Neural crest cell (in vitro differentiated cells): ENCODE results near the gene GPR135. TPM values are rescaled to one million over a fixed set of nuclear protein-coding genes. Genes with fewer than 3 reads are reported as not detected.

ENCODE experiments used
- DNase-seq: peaks from one replicate; pipeline ENCODE4 v3.0.0; 2021; ENCODE audit warnings: low read depth, mixed read lengths, low spot score
- H3K27ac Mint-ChIP-seq: one replicate; pipeline ENCODE4 v1.8.0; 2021; ENCODE audit warnings: mild to moderate bottlenecking, mixed read lengths; ENCODE audit not compliant: unreplicated experiment
- H3K27me3 Mint-ChIP-seq: 2 replicates; pipeline ENCODE4 v1.8.0; 2021; ENCODE audit warnings: low read depth, mild to moderate bottlenecking, mixed read lengths
- H3K36me3 Mint-ChIP-seq: 2 replicates; pipeline ENCODE4 v1.8.0; 2021; ENCODE audit warnings: low read depth, mild to moderate bottlenecking, mixed read lengths
- H3K4me1 Mint-ChIP-seq: 2 replicates; pipeline ENCODE4 v1.8.0; 2021; ENCODE audit warnings: mixed read lengths
- H3K4me3 Mint-ChIP-seq: one replicate; pipeline ENCODE4 v1.8.0; 2021; ENCODE audit warnings: mild to moderate bottlenecking, mixed read lengths
- H3K9me3 Mint-ChIP-seq: 2 replicates; pipeline ENCODE4 v1.8.0; 2021; ENCODE audit warnings: mixed read lengths
- total RNA-seq: library from RNA; stranded (reverse); gene quantifications from 2 replicates; pipeline ENCODE4 v1.2.1, GENCODE V29; 2021
- TF ChIP-seq, protein P1 (sequence below): fragments of 200-600 bp; sonication (generic); conservative IDR thresholded peaks from 2 replicates; pipeline ENCODE4 v1.5.0; 2021; ENCODE audit warnings: antibody characterized with exemption, mild to moderate bottlenecking

Gene GPR135
- total RNA-seq, 1 donor from 2014 or later, result 3.5 TPM

- H3K4me3 Mint-ChIP-seq, result no peak overlapping the region
- no peaks in the 10 kb centered on the region for H3K36me3 Mint-ChIP-seq
- H3K27ac Mint-ChIP-seq, result no peak overlapping the region
- H3K9me3 Mint-ChIP-seq, result no peaks in the 10 kb centered on the region
- H3K4me1 Mint-ChIP-seq, result peaks cover 8% of the 10 kb centered on the region
- no peak for DNase-seq
- H3K27me3 Mint-ChIP-seq, result no peaks in the 10 kb centered on the region
- TF ChIP-seq, protein P1, sequence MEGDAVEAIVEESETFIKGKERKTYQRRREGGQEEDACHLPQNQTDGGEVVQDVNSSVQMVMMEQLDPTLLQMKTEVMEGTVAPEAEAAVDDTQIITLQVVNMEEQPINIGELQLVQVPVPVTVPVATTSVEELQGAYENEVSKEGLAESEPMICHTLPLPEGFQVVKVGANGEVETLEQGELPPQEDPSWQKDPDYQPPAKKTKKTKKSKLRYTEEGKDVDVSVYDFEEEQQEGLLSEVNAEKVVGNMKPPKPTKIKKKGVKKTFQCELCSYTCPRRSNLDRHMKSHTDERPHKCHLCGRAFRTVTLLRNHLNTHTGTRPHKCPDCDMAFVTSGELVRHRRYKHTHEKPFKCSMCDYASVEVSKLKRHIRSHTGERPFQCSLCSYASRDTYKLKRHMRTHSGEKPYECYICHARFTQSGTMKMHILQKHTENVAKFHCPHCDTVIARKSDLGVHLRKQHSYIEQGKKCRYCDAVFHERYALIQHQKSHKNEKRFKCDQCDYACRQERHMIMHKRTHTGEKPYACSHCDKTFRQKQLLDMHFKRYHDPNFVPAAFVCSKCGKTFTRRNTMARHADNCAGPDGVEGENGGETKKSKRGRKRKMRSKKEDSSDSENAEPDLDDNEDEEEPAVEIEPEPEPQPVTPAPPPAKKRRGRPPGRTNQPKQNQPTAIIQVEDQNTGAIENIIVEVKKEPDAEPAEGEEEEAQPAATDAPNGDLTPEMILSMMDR, result no peak
These were observed 10.5 kb upstream of the GPR135 start for GRCh38 chr14:59475709-59476108.

- no peaks in the 10 kb centered on the region for H3K27me3 Mint-ChIP-seq
- no peak overlapping the region for H3K4me3 Mint-ChIP-seq
- no peak for DNase-seq
- no peaks in the 10 kb centered on the region for H3K4me1 Mint-ChIP-seq
- TF ChIP-seq, protein P1, result no peak
- no peak overlapping the region for H3K27ac Mint-ChIP-seq
- H3K36me3 Mint-ChIP-seq, result no peaks in the 10 kb centered on the region
- no peaks in the 10 kb centered on the region for H3K9me3 Mint-ChIP-seq
These were observed 9.0 kb upstream of the GPR135 start for GRCh38 chr14:59474172-59474571.

GRCh38 chr14:59464486-59465315, 479 bp downstream of the GPR135 start:
- H3K4me3 Mint-ChIP-seq, result peak overlapping the region; percentile 86
- peaks cover 8% of the 10 kb centered on the region for H3K4me1 Mint-ChIP-seq
- H3K27me3 Mint-ChIP-seq, result peaks cover 2% of the 10 kb centered on the region
- no peak overlapping the region for H3K27ac Mint-ChIP-seq
- TF ChIP-seq, protein P1, result no peak
- H3K36me3 Mint-ChIP-seq, result peaks cover 8% of the 10 kb centered on the region
- no peaks in the 10 kb centered on the region for H3K9me3 Mint-ChIP-seq
- peak; percentile 43 for DNase-seq

DNA sequence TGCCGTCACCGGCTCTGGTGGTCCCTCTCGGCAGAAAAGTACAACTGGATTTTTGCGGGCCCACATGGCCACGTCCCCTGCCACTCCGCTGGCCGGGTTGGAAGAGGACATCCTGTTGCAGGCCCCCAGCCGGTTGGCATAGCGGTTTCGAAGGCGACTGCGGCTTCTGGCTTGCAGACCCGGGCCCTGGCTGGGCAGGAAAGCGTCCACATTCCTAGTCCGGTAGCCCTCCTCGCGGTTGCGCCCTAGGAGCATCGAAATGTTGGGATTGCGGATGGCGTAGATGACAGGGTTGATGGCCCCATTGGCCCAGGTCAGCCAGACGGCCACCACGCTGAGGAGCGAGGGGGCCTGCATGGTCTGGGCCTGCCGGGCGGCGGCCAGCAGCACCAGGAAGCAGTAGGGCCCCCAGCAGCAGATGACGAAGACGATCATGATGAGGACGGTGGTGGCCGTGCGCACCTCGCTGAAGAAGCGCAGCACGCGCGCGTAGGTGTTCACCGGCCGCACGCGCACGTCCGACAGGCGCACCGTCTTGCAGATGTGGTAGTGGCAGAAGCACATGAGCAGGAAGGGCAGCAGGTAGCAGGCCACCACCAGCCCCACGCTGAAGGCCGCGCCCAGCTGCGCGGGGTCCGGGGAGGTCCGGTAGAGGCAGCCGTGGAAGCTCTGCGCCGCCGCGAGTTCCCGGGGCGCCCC, 1.2 kb downstream of the GPR135 start:
- peak overlapping the region; percentile 86 for H3K4me3 Mint-ChIP-seq
- TF ChIP-seq, protein P1, result no peak
- peaks cover 8% of the 10 kb centered on the region for H3K36me3 Mint-ChIP-seq
- H3K9me3 Mint-ChIP-seq, result no peaks in the 10 kb centered on the region
- peak overlapping the region; percentile 24 for H3K27ac Mint-ChIP-seq
- no peak for DNase-seq
- H3K4me1 Mint-ChIP-seq, result peaks cover 8% of the 10 kb centered on the region
- peaks cover 2% of the 10 kb centered on the region for H3K27me3 Mint-ChIP-seq

- peaks cover 8% of the 10 kb centered on the region for H3K4me1 Mint-ChIP-seq
- no peak overlapping the region for H3K27ac Mint-ChIP-seq
- TF ChIP-seq, protein P1, result no peak
- peaks cover 18% of the 10 kb centered on the region for H3K36me3 Mint-ChIP-seq
- DNase-seq, result no peak
- H3K4me3 Mint-ChIP-seq, result no peak overlapping the region
- no peaks in the 10 kb centered on the region for H3K9me3 Mint-ChIP-seq
- peaks cover 2% of the 10 kb centered on the region for H3K27me3 Mint-ChIP-seq
These were observed 3.3 kb downstream of the GPR135 start for GRCh38 chr14:59461891-59462290.
